ENCODE data around the gene CEP112.

- TF ChIP-seq POLR2A (IDR thresholded peaks at IDR 0.05; ENCODE audit: low read depth, low read length) (no peak), POLR2AphosphoS5 (IDR thresholded peaks at IDR 0.05; ENCODE audit: low read depth, low read length) (no peak), TAF1 (IDR thresholded peaks at IDR 0.05; ENCODE audit: low read depth, low read length) (no peak), SPI1 (IDR thresholded peaks at IDR 0.05; ENCODE audit: low read depth, low read length) (no peak), PAX5 (IDR thresholded peaks at IDR 0.05; ENCODE audit: insufficient read depth, low read length, severe bottlenecking) (no peak), POU2F2 (IDR thresholded peaks at IDR 0.05; ENCODE audit: low read depth, low read length) (no peak)
Measured at GRCh38 chr17:65977041-65977440, 214.9 kb downstream of the CEP112 start.

All from GM12891 (cell line).